Measurements from ENCODE around the gene ARHGDIB.

Gene ARHGDIB

GRCh38 chr12:14931359-14931758 lies 30.0 kb downstream of the ARHGDIB start:
- DNase-seq (ENCODE audit: low read depth in 2 of 2), result no peak

GRCh38 chr12:14930299-14930698 lies 31.1 kb downstream of the ARHGDIB start:
- DNase-seq (ENCODE audit: low read depth in 2 of 2), result no peak

DNA sequence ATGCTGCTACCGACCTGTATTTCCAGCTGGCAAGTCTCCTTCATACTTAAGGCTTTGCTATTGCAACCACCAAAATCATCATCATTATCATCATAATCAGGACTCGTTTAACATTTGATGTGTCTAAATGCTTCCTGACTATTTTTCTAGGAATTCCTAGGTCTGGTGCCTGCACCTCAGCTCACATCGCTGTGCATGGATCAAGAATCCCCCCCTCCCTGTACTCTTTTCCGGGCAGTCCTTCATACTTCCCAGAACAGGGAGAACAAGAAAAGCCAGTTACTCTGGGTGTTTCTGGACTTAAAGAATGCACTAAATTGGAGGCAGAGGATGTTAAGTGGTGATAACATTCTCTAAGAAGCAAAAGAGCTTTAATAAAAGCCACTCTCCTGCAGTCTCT lies 32.5 kb downstream of the ARHGDIB start:
- DNase-seq (ENCODE audit: low read depth in 2 of 2), result no peak

DNA sequence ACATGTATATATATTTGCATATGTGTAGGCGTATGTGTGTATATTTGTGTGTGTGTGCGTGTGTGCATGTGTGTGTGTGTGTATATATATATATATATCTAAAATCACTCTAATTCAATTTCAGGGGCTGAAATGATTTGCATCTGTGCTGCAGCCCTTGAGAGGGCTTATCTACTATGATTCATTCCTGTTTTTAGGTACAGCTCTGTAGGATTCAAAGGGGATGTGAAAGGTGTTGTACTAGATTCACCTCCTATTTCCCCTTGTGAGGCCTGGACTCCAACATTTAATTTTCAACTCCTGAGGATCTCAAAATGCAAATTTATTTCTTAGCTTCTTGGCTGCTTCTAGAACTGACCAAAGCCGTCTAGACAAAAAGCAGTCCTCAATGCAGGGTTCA lies 34.1 kb downstream of the ARHGDIB start:
- DNase-seq (ENCODE audit: low read depth in 2 of 2), result no peak

- no peak for DNase-seq (ENCODE audit: low read depth in 2 of 2)
Observed at GRCh38 chr12:14924541-14924940, 36.9 kb downstream of the ARHGDIB start.

- DNase-seq (ENCODE audit: low read depth in 2 of 2), result no peak
Observed at GRCh38 chr12:14923944-14924343, 37.5 kb downstream of the ARHGDIB start.

DNA sequence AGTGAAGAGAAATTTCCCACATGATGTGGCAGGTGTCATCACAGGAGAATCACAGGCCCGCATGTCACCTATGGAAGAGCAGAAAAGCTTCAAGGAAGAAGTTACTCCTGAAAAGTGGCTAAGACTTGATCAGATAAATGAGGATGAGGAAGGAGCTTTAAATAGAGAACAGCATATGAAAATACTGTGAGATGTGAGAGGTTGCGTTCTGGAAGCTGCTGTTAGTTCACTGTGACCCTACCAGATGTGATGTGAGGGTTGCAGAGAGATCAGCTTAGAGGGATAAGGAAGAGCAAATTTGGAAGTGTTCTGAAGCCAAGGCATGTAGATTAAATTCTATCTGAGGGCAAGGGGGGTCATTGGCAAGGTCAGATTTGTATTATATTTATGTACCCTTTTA lies 40.2 kb downstream of the ARHGDIB start:
- DNase-seq (ENCODE audit: low read depth in 2 of 2), result no peak

- no peak for DNase-seq (ENCODE audit: low read depth in 2 of 2)
Observed at GRCh38 chr12:14920475-14921126, 40.8 kb downstream of the ARHGDIB start.

DNA sequence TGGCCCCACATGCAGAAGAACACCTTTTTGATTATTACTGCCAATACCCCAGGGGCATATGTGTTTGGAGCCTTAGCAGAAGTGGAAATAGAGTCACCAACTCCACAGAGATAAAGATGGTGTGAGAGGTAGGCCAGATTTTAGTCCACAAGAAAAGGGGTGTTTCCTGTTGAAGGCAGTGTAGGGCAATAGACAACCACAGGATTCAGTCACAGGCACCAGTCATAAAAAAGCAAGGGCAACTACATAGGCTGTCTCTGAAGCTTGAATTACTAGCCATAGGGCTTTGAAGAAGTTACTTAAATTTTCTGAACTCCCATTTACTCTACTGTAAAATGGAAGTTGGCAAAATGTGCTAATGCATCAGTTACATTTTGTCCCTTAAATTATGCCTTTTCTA lies 41.9 kb downstream of the ARHGDIB start:
- DNase-seq (ENCODE audit: low read depth in 2 of 2), result no peak

- DNase-seq (ENCODE audit: low read depth in 2 of 2), result no peak
Observed at GRCh38 chr12:14915736-14916135, 45.7 kb downstream of the ARHGDIB start.

DNA sequence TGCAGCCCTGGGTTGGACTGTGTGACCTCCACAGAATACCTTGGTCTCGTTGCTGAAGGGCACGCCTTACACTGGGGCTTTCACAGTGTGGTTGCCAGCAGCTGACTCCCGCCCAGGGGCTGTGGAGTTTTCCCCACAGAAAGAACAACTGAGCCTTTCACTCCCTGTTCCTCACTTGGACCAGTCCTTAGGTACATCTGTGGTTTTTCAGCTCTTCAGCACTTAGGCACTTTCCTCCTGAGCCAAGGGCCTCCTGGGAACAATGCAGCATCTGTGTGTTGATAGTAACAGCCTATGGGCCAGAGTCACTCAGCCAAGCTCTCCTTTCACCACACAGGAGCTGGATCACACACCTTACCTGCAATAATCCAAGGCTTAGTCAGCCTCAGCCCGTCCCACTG lies 48.0 kb downstream of the ARHGDIB start:
- DNase-seq (ENCODE audit: low read depth in 2 of 2), result no peak

GRCh38 chr12:14911131-14911530 lies 50.3 kb downstream of the ARHGDIB start:
- no peak for DNase-seq (ENCODE audit: low read depth in 2 of 2)

- DNase-seq (ENCODE audit: low read depth in 2 of 2), result no peak
Observed at GRCh38 chr12:14910090-14910915, 51.1 kb downstream of the ARHGDIB start.

GRCh38 chr12:14907953-14908352 lies 53.4 kb downstream of the ARHGDIB start:
- DNase-seq (ENCODE audit: low read depth in 2 of 2), result no peak

DNA sequence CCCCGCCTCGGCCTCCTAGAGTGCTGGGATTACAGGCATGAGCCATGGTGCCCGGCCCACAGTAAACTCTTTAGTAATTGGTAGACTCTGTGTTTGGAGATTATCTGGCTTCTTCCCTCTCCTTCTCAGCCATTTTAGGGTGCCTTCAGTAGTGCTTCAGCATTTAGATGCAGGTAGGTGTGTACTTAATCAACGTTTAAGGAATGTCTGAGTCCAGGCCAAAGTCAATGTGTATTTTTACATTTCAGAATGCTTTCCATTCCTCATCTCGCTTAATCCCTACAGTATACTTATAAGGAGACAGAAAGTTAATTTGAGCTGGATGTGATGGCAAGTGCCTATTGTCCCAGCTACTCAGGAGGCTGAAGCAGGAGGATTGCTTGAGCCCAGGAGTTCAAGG lies 55.3 kb downstream of the ARHGDIB start:
- DNase-seq (ENCODE audit: low read depth in 2 of 2), result no peak

GRCh38 chr12:14905269-14906004 lies 56.0 kb downstream of the ARHGDIB start:
- DNase-seq (ENCODE audit: low read depth in 2 of 2), result no peak

DNA sequence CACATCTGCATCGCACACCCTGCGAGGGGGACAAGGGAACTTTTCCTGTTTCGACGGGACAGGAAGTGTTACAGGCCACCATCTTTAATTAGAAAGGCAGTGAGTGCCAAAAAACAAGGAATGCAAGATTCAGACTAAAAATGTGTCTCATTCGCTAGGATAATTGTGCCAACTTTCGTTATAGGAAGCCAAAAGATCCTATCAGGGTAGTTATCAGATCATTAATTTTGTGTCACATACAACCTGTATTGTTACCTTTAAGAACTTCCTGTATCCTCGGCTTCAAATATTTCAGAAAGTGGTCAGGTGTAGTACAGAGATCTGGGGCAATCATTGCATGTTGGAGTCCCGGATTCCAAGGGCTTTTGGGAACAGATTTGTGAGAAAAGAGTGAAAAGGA lies 56.5 kb downstream of the ARHGDIB start:
- DNase-seq (ENCODE audit: low read depth in 2 of 2), result no peak

DNA sequence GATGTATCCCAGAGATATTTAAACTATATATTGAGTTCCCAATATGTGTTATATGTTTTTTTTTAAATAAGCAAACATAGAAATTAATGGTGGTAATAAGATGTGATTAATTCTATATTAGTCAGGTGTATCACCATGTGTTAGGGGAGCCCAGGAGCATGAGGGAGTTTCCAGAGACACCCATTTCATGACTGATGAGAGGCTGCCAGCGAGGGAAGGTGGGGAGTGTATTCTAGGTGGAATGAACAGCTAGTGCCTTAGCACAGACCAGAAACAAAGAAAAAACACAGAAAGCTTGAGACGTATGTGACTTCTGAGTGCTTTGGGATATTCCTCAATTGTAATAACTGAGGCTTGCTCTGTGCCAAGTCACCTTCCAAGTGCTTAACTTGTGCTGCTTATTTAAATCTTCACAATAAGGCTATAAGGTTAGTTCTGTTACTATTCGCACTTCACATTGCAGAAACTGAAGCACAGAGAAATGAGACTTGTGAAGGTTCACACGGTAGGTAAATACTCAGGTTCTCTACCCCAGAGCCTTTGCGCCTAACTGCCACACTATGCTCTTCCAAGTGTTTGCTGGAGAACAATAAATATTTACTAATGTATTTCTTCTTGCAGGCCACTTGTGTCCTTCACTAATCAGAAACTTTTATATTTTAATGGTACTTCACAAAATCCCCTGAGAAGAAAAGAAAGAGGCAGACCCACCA lies 57.9 kb downstream of the ARHGDIB start:
- no peak for DNase-seq (ENCODE audit: low read depth in 2 of 2)

DNA sequence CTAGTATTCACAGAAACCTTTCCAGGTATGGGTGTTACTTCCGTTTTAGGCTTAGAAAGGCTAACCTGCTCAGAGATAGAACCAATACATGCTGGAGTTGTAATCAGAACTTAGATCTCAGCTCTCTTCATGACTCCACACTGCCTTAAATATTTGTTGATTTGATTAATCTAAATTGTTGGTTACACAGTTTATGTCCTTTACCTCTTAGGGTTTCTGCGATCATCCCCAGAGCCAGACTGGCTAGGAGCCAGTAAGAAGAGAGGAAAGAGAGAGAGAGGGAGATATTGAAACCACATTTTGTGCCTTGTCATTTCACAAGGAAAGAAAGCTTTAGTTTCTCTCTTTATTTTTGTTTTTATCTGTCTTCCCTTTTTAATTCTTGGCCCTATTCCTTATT lies 58.9 kb downstream of the ARHGDIB start:
- DNase-seq (ENCODE audit: low read depth in 2 of 2), result no peak

GRCh38 chr12:14901228-14901562 lies 60.2 kb downstream of the ARHGDIB start:
- DNase-seq (ENCODE audit: low read depth in 2 of 2), result no peak

DNA sequence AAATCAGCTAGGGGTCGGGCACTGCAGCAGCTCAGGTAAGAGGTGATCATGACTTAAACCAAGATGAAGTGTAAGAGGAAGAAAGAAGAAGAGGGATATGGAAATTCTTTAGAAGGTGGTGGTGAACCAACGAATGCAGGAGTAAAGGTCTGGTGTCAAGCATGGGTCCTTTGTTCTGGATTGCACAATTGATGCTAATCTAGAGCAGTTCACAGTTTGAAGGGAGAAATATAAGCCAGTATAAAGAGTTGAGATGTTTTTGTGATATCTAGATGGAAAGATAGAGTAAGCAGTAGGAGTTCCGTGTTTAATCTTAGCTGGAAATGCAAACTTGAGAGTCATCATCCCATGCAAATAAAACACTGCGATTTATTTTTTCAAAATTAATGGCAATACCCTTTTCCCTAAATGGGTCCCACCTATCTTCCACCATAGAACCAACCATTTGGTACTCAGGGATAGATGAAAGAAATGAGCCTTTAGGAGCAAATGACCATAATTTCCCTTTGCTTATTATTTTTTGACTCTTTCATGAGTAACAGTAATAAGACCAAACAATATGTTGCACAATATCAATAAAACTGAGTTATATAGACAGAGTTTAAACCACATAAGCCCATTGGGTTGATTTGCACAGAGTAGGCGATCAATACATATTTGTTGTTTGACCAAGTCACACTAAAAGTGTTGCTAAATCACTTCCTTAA lies 60.7 kb downstream of the ARHGDIB start:
- no peak for DNase-seq (ENCODE audit: low read depth in 2 of 2)

All from fibroblast of skin of left biceps (primary cell).